Measurements from ENCODE around the gene IL12B.
"Not testable (repeated sequence)": the region's sequence is repeated elsewhere in the genome, so short reads cannot be mapped to it uniquely, and the experiment has no call there.

Gene IL12B

DNA sequence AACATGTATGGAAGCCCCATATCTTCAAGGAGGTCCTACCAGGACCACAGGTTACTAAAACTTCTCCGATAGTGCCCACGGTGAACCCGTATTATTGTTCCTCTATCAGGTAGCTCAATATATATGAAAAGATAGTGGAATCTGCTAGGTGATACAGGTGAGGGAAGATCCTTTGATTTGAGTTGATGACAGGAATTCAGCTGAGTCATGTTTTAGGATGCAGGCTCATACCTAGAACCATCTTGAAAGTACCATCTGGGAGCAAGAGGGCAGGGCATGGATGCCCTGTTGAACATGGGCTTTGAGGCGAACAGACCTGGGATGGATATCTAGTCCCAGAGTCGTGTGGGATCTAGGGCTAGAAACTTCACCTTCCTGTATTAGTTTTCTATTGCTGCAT lies 35.4 kb downstream of the IL12B start:
- TF ChIP-seq CTCF (IDR thresholded peaks at IDR 0.05; ENCODE audit: borderline replicate concordance, control extremely low read depth, extremely low read depth, insufficient read depth, missing control alignments), result no peak
- in situ Hi-C loops (cut with MboI; ENCODE audit: low sequenced_read_pairs, unreplicated experiment), result no loop called here
- no peak for DNase-seq (ENCODE audit: low spot score)

DNA sequence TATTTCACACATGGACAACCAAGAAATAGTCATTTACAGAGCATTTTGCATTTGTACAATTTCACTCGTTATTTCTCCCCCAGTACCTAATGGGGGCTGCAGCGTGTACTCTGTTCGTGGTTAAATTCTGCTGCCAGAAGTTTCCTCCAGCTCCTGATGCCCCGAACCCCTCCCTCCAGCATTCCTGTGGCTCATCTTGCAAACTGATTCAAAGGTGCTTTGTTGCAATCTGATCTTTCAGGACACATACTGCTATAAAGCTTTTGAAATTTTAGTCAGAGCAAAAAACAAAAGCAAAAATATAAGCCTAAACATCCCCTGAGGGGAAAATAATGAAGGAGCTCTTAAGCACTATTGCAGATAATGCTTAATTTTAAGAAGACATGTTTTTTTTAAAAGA lies 39.5 kb downstream of the IL12B start:
- DNase-seq (ENCODE audit: low spot score), result no peak
- in situ Hi-C loops (cut with MboI; ENCODE audit: low sequenced_read_pairs, unreplicated experiment), result no loop called here
- TF ChIP-seq CTCF (IDR thresholded peaks at IDR 0.05; ENCODE audit: borderline replicate concordance, control extremely low read depth, extremely low read depth, insufficient read depth, missing control alignments), result no peak

GRCh38 chr5:159286420-159287035 lies 43.8 kb downstream of the IL12B start:
- no peak for DNase-seq (ENCODE audit: low spot score)
- in situ Hi-C loops (cut with MboI; ENCODE audit: low sequenced_read_pairs, unreplicated experiment), result no loop called here

DNA sequence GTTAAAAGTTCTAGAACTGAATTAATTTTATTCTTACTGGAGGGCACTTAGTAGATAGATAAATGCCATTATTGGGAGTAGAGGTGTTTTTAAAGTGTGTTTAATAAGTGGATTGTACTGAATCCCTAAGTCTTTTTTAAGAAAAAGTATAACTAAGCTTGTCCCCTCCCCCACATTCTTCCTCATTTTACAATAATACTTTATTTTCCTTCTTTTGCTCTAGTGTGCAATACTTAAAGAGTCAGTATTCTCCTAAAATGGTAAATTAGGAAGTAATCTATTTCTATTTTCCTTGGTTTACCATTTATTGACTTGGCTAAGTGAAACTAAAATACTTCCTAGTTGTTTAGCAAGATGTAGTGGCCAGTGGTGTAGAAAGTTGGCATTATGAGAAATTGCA lies 55.6 kb downstream of the IL12B start:
- no peak for DNase-seq (ENCODE audit: low spot score)
- in situ Hi-C loops (cut with MboI; ENCODE audit: low sequenced_read_pairs, unreplicated experiment), result no loop called here
- no peak for TF ChIP-seq CTCF (IDR thresholded peaks at IDR 0.05; ENCODE audit: borderline replicate concordance, control extremely low read depth, extremely low read depth, insufficient read depth, missing control alignments)

More at GRCh38 chr5:159286420-159287035, 43.8 kb downstream of the IL12B start:
- peak; percentile 19 for TF ChIP-seq CTCF (IDR thresholded peaks at IDR 0.05; ENCODE audit: borderline replicate concordance, control extremely low read depth, extremely low read depth, insufficient read depth, missing control alignments)

GRCh38 chr5:159273923-159274322 lies 56.4 kb downstream of the IL12B start:
- in situ Hi-C loops (cut with MboI; ENCODE audit: low sequenced_read_pairs, unreplicated experiment), result no loop called here
- no peak for DNase-seq (ENCODE audit: low spot score)
- no peak for TF ChIP-seq CTCF (IDR thresholded peaks at IDR 0.05; ENCODE audit: borderline replicate concordance, control extremely low read depth, extremely low read depth, insufficient read depth, missing control alignments)

- TF ChIP-seq CTCF (IDR thresholded peaks at IDR 0.05; ENCODE audit: borderline replicate concordance, control extremely low read depth, extremely low read depth, insufficient read depth, missing control alignments), result no peak
- DNase-seq (ENCODE audit: low spot score), result no peak
- in situ Hi-C loops (cut with MboI; ENCODE audit: low sequenced_read_pairs, unreplicated experiment), result no loop called here
Measured at GRCh38 chr5:159269723-159270122, 60.6 kb downstream of the IL12B start.

DNA sequence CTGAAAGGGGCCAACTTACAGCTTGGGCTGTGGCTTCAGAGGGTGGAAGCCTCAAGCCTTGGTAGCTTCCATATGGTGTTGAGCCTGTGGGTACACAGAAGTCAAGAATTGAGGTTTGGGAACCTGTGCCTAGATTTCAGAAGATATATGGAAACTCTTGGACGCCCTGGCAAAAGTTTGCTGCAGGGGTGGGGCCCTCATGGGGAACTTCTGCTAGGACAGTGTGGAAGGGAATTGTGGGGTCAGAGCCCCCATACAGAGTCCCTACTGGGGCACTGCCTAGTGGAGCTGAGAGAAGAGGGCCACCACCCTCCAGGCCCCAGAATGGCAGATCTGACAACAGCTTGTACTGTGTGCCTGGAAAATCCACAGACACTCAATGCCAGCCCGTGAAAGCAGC lies 63.5 kb downstream of the IL12B start:
- DNase-seq (ENCODE audit: low spot score); in situ Hi-C loops (cut with MboI; ENCODE audit: low sequenced_read_pairs, unreplicated experiment): not testable (repeated sequence)

Measured in GM13976 (cell line).